Sigmoid colon (tissue), 4 donors: ENCODE results near the gene FCRL6.

Source experiments
- CTCF ChIP-seq, 4 experiments: fragments of 450-650 bp in 3 of 4; fragments of 200-600 bp in 1 of 4; IDR thresholded peaks; one replicate each; pipeline ENCODE4 v1.5.1; 2016 to 2019; ENCODE audit warnings: antibody characterized with exemption in 4 of 4, mild to moderate bottlenecking in 3 of 4, moderate library complexity in 2 of 4
- EP300 ChIP-seq, 4 donors: sonication (generic); formaldehyde crosslinking; IDR thresholded peaks; one replicate each; pipeline ENCODE4 v1.6.1; 2017; ENCODE audit warnings: antibody characterized with exemption in 4 of 4
- POLR2A ChIP-seq, 2 donors: fragments of 450-650 bp; IDR thresholded peaks; one replicate each; pipeline ENCODE4 v1.6.1; 2016; ENCODE audit warnings: antibody characterized with exemption in 2 of 2, mild to moderate bottlenecking in 2 of 2, moderate library complexity in 2 of 2
- POLR2AphosphoS5 ChIP-seq, 4 donors: sonication (generic); formaldehyde crosslinking; IDR thresholded peaks; one replicate each; pipeline ENCODE4 v1.6.1; 2017; ENCODE audit warnings: antibody characterized with exemption in 4 of 4

GRCh38 chr1:159763686-159764085 lies 38.5 kb upstream of the FCRL6 start:
- TF ChIP-seq CTCF (IDR thresholded peaks at IDR 0.05): no peak
- no peak for TF ChIP-seq POLR2A (IDR thresholded peaks at IDR 0.05)
- no peak for TF ChIP-seq POLR2AphosphoS5 (IDR thresholded peaks at IDR 0.05)
- TF ChIP-seq EP300 (IDR thresholded peaks at IDR 0.05): no peak
